Cardiac fibroblast (primary cell): ENCODE results near the gene TMEM25.
A peak's percentile ranks its signal among the peaks of the same experiment; 100 is the strongest.
"Not testable (repeated sequence)": the region's sequence is repeated elsewhere in the genome, so short reads cannot be mapped to it uniquely, and the experiment has no call there.

ENCODE experiments used
- DNase-seq, 2 donors: peaks; one replicate each; pipeline versions ENCODE4 v3.0.0 to v3.0.0-alpha.2; 2010; ENCODE audit warnings: low read depth in 2 of 2
- H3K4me3 ChIP-seq, 2 donors: replicated peaks in 1 of 2; 1 replicate in 1 of 2; 2 replicates in 1 of 2; pipeline ENCODE4 v1.5.1; 2011; ENCODE audit warnings: low read depth in 2 of 2, low read length in 2 of 2, mild to moderate bottlenecking in 2 of 2, moderate library complexity in 1 of 2
- CTCF ChIP-seq: IDR thresholded peaks from one replicate; pipeline ENCODE4 v1.5.1; 2011; ENCODE audit warnings: low read depth, mild to moderate bottlenecking, low read length, inconsistent platforms

TMEM25 gene

GRCh38 chr11:118530683-118531596, at the start of gene TMEM25:
TSS of gene TMEM25 (plus strand) at chr11:118531192. CDS start at chr11:118531802, 610 bp downstream.
- peak within 1 kb of the TSS; percentile 49 to 61 for H3K4me3 ChIP-seq

GRCh38 chr11:118481238-118481637, 49.8 kb upstream of the TMEM25 start:
- not testable (repeated sequence) for H3K4me3 ChIP-seq, DNase-seq

More at GRCh38 chr11:118530683-118531596, at the start of gene TMEM25:
- no peak for TF ChIP-seq CTCF
- peak; percentile 29 to 40 for DNase-seq

- H3K4me3 ChIP-seq: no peak overlapping the region
- DNase-seq: no peak
- no peak for TF ChIP-seq CTCF
Observed at GRCh38 chr11:118484405-118484804, 46.6 kb upstream of the TMEM25 start.

GRCh38 chr11:118485273-118485672, 45.7 kb upstream of the TMEM25 start:
- no peak overlapping the region for H3K4me3 ChIP-seq
- peak in 1 of 2 donors; percentile 2 for DNase-seq
- no peak for TF ChIP-seq CTCF

- no peak overlapping the region for H3K4me3 ChIP-seq
- DNase-seq: peak; percentile 86 to 90
- TF ChIP-seq CTCF: peak; percentile 74
Observed at GRCh38 chr11:118488480-118489109, 42.4 kb upstream of the TMEM25 start.

GRCh38 chr11:118491041-118491440, 40.0 kb upstream of the TMEM25 start:
- no peak overlapping the region for H3K4me3 ChIP-seq
- no peak for TF ChIP-seq CTCF
- no peak for DNase-seq

GRCh38 chr11:118497831-118498230, 33.2 kb upstream of the TMEM25 start:
- no peak for TF ChIP-seq CTCF
- H3K4me3 ChIP-seq: no peak overlapping the region
- DNase-seq: peak; percentile 19 to 56
